GM06990 (cell line): ENCODE results near the gene DSE.
"Not testable (repeated sequence)": the region's sequence is repeated elsewhere in the genome, so short reads cannot be mapped to it uniquely, and the experiment has no call there.

Source experiments
- DNase-seq: peaks from one replicate; pipeline ENCODE4 v3.0.0-alpha.2; 2011; ENCODE audit not compliant: insufficient read length; ENCODE audit errors: extremely low read depth
- H3K27me3 ChIP-seq: replicated peaks from 2 replicates; pipeline ENCODE4 v1.6.0; 2011; ENCODE audit warnings: low read length; ENCODE audit not compliant: control insufficient read depth, insufficient read depth
- H3K36me3 ChIP-seq: 2 replicates; pipeline ENCODE4 v1.5.1; 2011; ENCODE audit warnings: low read length; ENCODE audit not compliant: control insufficient read depth, insufficient read depth
- H3K4me3 ChIP-seq: replicated peaks from 2 replicates; pipeline ENCODE4 v1.5.1; 2011; ENCODE audit warnings: low read depth, mild to moderate bottlenecking, control low read depth, low read length
- CTCF ChIP-seq: IDR thresholded peaks from 2 replicates; pipeline ENCODE4 v1.5.1; 2011; ENCODE audit warnings: low read length, control low read depth, mild to moderate bottlenecking, inconsistent platforms; ENCODE audit not compliant: insufficient read depth, poor library complexity, severe bottlenecking

Gene DSE

GRCh38 chr6:116335612-116336215, 35.0 kb upstream of the DSE start:
- no peak for DNase-seq
- TF ChIP-seq CTCF = no peak
- Histone ChIP-seq H3K4me3 (no peak overlapping the region), H3K27me3 (no peaks in the 10 kb centered on the region), H3K36me3 (no peaks in the 10 kb centered on the region)

GRCh38 chr6:116338943-116339342, 31.8 kb upstream of the DSE start:
- no peak for TF ChIP-seq CTCF
- H3K36me3 ChIP-seq = no peaks in the 10 kb centered on the region
- DNase-seq = no peak
- H3K4me3 ChIP-seq = no peak overlapping the region
- H3K27me3 ChIP-seq = no peaks in the 10 kb centered on the region

GRCh38 chr6:116340625-116341024, 30.1 kb upstream of the DSE start:
- H3K27me3 ChIP-seq, H3K4me3 ChIP-seq, H3K36me3 ChIP-seq, DNase-seq: not testable (repeated sequence)

GRCh38 chr6:116349216-116349615, 21.5 kb upstream of the DSE start:
- DNase-seq = no peak
- no peak for TF ChIP-seq CTCF
- no peaks in the 10 kb centered on the region for H3K36me3 ChIP-seq
- no peak overlapping the region for H3K4me3 ChIP-seq
- no peaks in the 10 kb centered on the region for H3K27me3 ChIP-seq

GRCh38 chr6:116351101-116351500, 19.6 kb upstream of the DSE start:
- DNase-seq = no peak
- H3K4me3 ChIP-seq = no peak overlapping the region
- no peaks in the 10 kb centered on the region for H3K27me3 ChIP-seq
- no peaks in the 10 kb centered on the region for H3K36me3 ChIP-seq
- no peak for TF ChIP-seq CTCF

- no peaks in the 10 kb centered on the region for H3K27me3 ChIP-seq
- H3K4me3 ChIP-seq = no peak overlapping the region
- TF ChIP-seq CTCF = no peak
- H3K36me3 ChIP-seq = no peaks in the 10 kb centered on the region
- peak; percentile 26 for DNase-seq
Observed at GRCh38 chr6:116352515-116353471, 18.0 kb upstream of the DSE start.
